NB4 (cell line): ENCODE measurements around the gene DIP2C.

Experiments
- DNase-seq: peaks from one replicate; pipeline ENCODE4 v3.0.0; 2010; ENCODE audit warnings: low read depth
- H3K4me3 ChIP-seq: one replicate; pipeline ENCODE4 v1.5.1; 2011; ENCODE audit warnings: mild to moderate bottlenecking, low read depth, low read length, moderate library complexity
- CTCF ChIP-seq: IDR thresholded peaks from one replicate; pipeline ENCODE4 v1.5.1; 2012; ENCODE audit warnings: low read depth, low read length
- MYC ChIP-seq: IDR thresholded peaks from 2 replicates; pipeline ENCODE4 v1.6.1; 2011; ENCODE audit warnings: low read depth, low read length
- POLR2A ChIP-seq: IDR thresholded peaks from 2 replicates; pipeline ENCODE4 v1.6.1; 2011; ENCODE audit warnings: mild to moderate bottlenecking; ENCODE audit not compliant: insufficient read length; ENCODE audit errors: extremely low read depth
- TF ChIP-seq, protein P1 (sequence below): IDR thresholded peaks from 2 replicates; pipeline ENCODE4 v1.6.1; 2011; ENCODE audit warnings: low read depth, low read length

DIP2C gene

DNA sequence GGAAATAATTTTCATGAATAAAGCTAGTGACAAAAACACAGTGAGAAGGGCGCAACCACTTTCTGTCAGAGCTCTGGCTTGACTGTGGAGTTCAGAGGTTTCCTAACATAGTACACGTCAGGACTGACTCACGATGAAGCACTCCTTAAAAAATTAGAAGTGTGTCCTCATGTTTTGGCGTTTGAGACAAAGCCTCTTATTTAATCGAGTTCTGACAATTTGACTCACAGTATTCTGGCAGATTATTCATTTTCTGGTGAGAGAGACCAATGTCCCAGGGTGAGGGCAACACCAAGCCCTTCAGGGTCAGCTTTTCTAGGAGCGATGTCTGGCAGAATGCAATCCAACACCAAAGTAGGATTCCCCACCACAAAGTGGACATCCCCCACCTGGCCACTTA, 108.7 kb downstream of the DIP2C start:
- no peak for DNase-seq
- no peak overlapping the region for H3K4me3 ChIP-seq
- no peak for TF ChIP-seq MYC
- TF ChIP-seq, protein P1, sequence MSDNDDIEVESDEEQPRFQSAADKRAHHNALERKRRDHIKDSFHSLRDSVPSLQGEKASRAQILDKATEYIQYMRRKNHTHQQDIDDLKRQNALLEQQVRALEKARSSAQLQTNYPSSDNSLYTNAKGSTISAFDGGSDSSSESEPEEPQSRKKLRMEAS, result no peak
- no peak for TF ChIP-seq CTCF
- no peak for TF ChIP-seq POLR2A

GRCh38 chr10:576130-576465, 113.4 kb downstream of the DIP2C start:
- DNase-seq, result no peak
- no peak overlapping the region for H3K4me3 ChIP-seq
- TF ChIP-seq MYC (no peak), CTCF (no peak), POLR2A (no peak)
- TF ChIP-seq, protein P1, result no peak

- no peak for DNase-seq
- H3K4me3 ChIP-seq, result no peak overlapping the region
- TF ChIP-seq CTCF (no peak), POLR2A (no peak), MYC (no peak)
- TF ChIP-seq, protein P1, result no peak
Measured at GRCh38 chr10:575402-576129, 113.9 kb downstream of the DIP2C start.

DNA sequence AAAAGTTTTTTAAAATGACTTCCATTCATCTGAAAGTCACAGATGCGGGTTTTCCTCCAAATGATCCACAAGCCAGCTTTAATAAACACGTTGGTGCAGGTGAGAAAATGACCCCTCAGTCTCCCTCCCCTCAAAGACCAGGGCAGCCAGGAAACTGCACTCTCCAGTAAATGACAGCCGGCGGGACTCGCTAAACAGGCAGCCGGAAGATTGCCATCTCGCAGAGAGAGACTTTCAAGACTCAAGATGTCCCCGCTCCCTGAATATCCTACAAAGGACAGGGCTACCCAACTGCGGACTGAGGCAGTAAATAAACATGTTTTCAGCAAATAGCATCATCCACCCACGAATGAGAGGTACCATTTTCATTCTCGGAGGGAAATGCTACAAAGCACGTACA, 116.8 kb downstream of the DIP2C start:
- H3K4me3 ChIP-seq, result no peak overlapping the region
- TF ChIP-seq CTCF (no peak), POLR2A (no peak), MYC (no peak)
- TF ChIP-seq, protein P1, result no peak
- DNase-seq, result no peak

- H3K4me3 ChIP-seq, result no peak overlapping the region
- TF ChIP-seq MYC (no peak), POLR2A (no peak), CTCF (no peak)
- TF ChIP-seq, protein P1, result no peak
- no peak for DNase-seq
Measured at GRCh38 chr10:571688-572451, 117.6 kb downstream of the DIP2C start.
